Endothelial cell of umbilical vein (primary cell): ENCODE measurements around the gene TYW5.

Source experiments
- EZH2 ChIP-seq: IDR thresholded peaks from 2 replicates; pipeline ENCODE4 v1.6.1; 2012; ENCODE audit warnings: borderline replicate concordance, low read depth, mild to moderate bottlenecking, moderate library complexity, low read length, inconsistent platforms; ENCODE audit not compliant: severe bottlenecking
- FOS ChIP-seq: IDR thresholded peaks from 2 replicates; pipeline ENCODE4 v1.6.1; 2011; ENCODE audit warnings: mild to moderate bottlenecking, low read length, moderate library complexity, borderline replicate concordance; ENCODE audit not compliant: insufficient read depth
- POLR2A ChIP-seq: IDR thresholded peaks from 2 replicates; pipeline ENCODE4 v1.6.1; 2012; ENCODE audit warnings: low read depth, mild to moderate bottlenecking, control low read depth, low read length
- TF ChIP-seq, protein P1 (sequence below), 2 donors: IDR thresholded peaks; 1 replicate in 1 of 2; 2 replicates in 1 of 2; pipeline ENCODE4 v1.5.1; 2011; ENCODE audit warnings: low read length in 2 of 2, mild to moderate bottlenecking in 2 of 2, moderate library complexity in 2 of 2, control low read depth in 1 of 2, inconsistent platforms in 1 of 2, low read depth in 1 of 2; ENCODE audit not compliant: insufficient read depth in 1 of 2; ENCODE audit errors: extremely low read depth in 1 of 2

GRCh38 chr2:199923924-199924323 lies 31.4 kb downstream of the TYW5 start:
- TF ChIP-seq, protein P1, sequence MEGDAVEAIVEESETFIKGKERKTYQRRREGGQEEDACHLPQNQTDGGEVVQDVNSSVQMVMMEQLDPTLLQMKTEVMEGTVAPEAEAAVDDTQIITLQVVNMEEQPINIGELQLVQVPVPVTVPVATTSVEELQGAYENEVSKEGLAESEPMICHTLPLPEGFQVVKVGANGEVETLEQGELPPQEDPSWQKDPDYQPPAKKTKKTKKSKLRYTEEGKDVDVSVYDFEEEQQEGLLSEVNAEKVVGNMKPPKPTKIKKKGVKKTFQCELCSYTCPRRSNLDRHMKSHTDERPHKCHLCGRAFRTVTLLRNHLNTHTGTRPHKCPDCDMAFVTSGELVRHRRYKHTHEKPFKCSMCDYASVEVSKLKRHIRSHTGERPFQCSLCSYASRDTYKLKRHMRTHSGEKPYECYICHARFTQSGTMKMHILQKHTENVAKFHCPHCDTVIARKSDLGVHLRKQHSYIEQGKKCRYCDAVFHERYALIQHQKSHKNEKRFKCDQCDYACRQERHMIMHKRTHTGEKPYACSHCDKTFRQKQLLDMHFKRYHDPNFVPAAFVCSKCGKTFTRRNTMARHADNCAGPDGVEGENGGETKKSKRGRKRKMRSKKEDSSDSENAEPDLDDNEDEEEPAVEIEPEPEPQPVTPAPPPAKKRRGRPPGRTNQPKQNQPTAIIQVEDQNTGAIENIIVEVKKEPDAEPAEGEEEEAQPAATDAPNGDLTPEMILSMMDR (IDR thresholded peaks at IDR 0.05; ENCODE audit: extremely low read depth in 1 of 2, insufficient read depth in 1 of 2, low read depth in 1 of 2, low read length in 2 of 2), result no peak
- no peak for TF ChIP-seq POLR2A
- no peak for TF ChIP-seq EZH2
- no peak for TF ChIP-seq FOS
